ENCODE data around the gene MBOAT2. TPM values are rescaled to one million over a fixed set of nuclear protein-coding genes. Genes with fewer than 3 reads are reported as not detected.
"Not testable (repeated sequence)": the region's sequence is repeated elsewhere in the genome, so short reads cannot be mapped to it uniquely, and the experiment has no call there.

The MBOAT2 gene
- total RNA-seq, 1 donor from 2014 or later = 34.9 TPM

DNA sequence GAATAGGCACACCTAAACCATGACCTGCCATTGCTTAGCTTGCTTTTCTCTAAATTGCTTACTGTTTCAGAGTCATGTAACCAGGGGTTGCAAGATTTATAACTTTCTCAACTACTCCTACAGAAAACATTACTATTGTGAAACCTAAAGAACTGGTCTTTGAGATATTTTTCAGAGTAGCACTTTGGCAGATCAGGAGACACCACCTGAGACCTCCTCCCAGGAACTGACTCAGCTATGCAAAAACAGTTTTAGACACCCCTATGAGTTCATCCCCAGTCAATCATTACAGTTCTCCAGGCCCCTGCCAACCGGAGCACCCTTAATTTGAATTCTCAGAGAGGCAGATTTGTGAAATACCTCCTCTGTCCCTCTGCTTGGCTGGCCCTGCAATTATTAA, 80.3 kb downstream of the MBOAT2 start:
- H3K4me3 ChIP-seq (ENCODE audit: low read depth, low read length) = no peak overlapping the region
- DNase-seq (ENCODE audit: low read depth) = peak; percentile 53
- TF ChIP-seq, protein P1, sequence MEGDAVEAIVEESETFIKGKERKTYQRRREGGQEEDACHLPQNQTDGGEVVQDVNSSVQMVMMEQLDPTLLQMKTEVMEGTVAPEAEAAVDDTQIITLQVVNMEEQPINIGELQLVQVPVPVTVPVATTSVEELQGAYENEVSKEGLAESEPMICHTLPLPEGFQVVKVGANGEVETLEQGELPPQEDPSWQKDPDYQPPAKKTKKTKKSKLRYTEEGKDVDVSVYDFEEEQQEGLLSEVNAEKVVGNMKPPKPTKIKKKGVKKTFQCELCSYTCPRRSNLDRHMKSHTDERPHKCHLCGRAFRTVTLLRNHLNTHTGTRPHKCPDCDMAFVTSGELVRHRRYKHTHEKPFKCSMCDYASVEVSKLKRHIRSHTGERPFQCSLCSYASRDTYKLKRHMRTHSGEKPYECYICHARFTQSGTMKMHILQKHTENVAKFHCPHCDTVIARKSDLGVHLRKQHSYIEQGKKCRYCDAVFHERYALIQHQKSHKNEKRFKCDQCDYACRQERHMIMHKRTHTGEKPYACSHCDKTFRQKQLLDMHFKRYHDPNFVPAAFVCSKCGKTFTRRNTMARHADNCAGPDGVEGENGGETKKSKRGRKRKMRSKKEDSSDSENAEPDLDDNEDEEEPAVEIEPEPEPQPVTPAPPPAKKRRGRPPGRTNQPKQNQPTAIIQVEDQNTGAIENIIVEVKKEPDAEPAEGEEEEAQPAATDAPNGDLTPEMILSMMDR (conservative IDR thresholded peaks at IDR 0.05; ENCODE audit: low read depth, low read length) = no peak

DNA sequence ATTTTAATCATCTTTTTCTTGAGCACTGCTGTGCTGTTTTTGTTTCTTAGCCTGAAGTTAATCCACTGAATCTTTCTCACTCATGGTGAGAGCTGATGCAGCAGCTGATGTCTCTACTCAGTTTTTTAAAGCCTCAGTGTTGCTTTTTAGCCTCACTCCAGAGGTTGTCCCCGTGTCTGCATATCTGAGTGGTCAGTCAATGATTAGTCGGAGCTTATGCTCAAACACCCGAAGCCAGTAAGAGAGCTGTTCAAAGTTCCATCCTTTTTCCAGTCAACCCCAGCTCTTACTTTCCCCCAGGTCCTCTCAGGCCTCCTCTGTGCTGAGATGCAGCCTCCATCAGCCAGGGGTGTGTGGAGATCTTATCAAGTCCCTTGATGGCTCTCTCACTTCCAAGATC, 81.1 kb downstream of the MBOAT2 start:
- DNase-seq (ENCODE audit: low read depth) = peak; percentile 62
- TF ChIP-seq, protein P1 (conservative IDR thresholded peaks at IDR 0.05; ENCODE audit: low read depth, low read length) = no peak
- H3K4me3 ChIP-seq (ENCODE audit: low read depth, low read length) = no peak overlapping the region

DNA sequence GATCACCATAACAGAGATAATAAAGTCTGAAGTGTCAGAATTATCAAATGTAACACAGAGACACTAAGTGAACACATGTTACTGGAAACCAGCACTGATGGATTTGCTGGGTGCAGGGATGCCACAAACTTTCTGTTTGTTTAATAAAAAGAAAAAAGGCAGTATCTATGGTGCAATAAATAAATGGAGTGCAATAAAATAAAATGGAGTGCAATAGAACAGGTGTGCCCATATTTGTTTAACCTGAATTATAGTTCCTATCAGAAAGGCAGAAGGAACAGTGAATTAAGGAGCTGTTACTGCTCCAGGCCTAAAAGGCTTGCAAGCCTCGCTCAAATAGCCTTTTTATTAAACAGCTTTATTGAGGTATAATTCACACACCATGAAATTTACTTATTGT, 85.1 kb downstream of the MBOAT2 start:
- TF ChIP-seq, protein P1 (conservative IDR thresholded peaks at IDR 0.05; ENCODE audit: low read depth, low read length) = no peak
- no peak overlapping the region for H3K4me3 ChIP-seq (ENCODE audit: low read depth, low read length)

DNA sequence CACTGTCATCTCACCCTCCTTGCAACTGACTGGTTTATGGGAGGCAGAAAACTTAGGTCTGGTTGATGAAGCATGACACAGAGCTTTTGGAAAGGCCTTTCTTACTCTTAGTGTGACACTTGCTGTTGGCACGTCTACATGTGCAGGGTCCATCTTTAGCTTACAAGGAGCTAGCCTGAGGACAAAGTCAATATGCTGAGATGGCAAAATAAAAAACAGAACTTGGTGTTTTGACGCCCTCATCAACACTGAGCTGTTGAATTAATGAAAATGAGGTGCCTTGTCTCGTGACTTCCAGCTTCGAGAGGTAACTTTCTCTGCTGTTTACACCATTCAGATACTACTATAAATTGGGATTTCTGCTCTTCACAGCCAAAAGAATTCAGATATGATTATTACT, 87.5 kb downstream of the MBOAT2 start:
- DNase-seq (ENCODE audit: low read depth) = no peak
- TF ChIP-seq, protein P1 (conservative IDR thresholded peaks at IDR 0.05; ENCODE audit: low read depth, low read length) = no peak
- H3K4me3 ChIP-seq (ENCODE audit: low read depth, low read length) = no peak overlapping the region

More for the DNA sequence above, 85.1 kb downstream of the MBOAT2 start:
- no peak for DNase-seq (ENCODE audit: low read depth)

DNA sequence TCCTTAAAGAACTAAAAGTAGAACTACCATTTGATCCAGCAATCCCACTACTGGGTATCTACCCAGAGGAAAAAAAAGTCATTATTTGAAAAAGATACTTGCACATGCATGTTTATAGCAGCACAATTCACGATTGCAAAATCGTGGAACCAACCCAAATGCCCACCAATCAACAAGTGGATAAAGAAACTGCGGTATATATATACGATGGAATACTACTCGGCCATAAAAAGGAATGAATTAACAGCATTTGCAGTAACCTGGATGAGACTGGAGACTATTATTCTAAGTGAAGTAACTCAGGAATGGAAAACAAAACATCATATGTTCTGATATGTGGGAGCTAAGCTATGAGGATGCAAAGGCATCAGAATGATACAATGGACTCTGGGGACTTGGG, 89.7 kb downstream of the MBOAT2 start:
- DNase-seq (ENCODE audit: low read depth); H3K4me3 ChIP-seq (ENCODE audit: low read depth, low read length): not testable (repeated sequence)

DNA sequence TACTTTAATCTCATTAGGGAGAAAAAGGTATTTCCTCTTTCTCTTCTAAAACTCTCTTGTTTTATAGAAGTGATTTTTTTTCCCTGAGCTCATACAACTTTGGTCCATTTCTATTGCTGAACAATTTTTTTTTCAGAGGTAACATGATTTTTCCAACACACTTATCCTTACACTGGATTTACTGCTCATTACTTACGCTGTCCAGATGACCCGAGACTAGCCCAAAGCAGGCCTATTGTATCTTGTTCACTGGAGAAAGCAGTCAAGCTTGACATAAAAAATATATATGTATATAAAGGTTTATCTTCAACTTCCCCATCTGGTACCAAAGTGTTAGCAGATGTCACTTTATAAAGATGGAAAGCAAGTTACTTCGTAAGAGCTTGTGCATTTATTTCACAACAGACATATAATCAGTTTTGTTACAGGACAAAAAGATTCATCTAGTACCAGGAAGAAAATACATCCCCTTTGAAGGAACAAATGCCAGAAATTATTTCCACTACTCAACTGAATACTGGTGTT, 95.7 kb downstream of the MBOAT2 start:
- H3K4me3 ChIP-seq (ENCODE audit: low read depth, low read length) = no peak overlapping the region
- DNase-seq (ENCODE audit: low read depth) = no peak
- TF ChIP-seq, protein P1 (conservative IDR thresholded peaks at IDR 0.05; ENCODE audit: low read depth, low read length) = no peak

DNA sequence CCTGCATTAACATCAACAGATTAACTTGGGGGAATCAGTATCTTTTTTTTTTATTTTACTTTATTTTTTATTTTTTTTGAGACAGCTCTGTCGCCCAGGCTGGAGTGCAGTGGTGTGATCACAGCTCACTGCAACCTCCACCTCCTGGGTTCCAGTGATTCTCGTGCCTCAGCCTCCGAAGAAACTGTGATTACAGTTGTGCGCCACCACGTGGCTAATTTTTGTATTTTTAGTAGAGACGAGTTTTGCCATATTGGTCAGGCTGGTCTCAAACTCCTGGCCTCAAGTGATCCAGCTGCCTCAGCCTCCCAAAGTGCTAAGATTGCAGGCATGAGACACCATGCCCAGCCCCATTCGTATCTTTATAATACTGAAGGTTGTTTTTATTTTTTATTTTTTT, 99.6 kb downstream of the MBOAT2 start:
- H3K4me3 ChIP-seq (ENCODE audit: low read depth, low read length); DNase-seq (ENCODE audit: low read depth): not testable (repeated sequence)

DNA sequence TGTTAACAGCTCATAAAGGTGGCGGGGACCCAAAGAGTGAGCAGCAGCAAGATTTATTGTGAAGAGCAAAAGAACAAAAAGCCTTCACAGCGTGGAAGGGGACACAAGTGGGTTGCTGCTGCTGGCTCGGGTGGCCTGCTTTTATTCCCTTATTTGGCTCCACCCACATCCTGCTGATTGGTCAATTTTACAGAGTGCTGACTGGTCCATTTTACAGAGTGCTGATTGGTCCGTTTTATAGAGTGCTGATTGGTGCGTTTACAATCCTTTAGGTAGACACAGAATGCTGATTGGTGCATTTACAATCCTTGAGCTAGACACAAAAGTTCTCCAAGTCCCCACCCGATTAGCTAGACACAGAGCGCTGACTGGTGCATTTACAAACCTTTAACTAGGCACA, 100.7 kb downstream of the MBOAT2 start:
- not testable (repeated sequence) for DNase-seq (ENCODE audit: low read depth)

DNA sequence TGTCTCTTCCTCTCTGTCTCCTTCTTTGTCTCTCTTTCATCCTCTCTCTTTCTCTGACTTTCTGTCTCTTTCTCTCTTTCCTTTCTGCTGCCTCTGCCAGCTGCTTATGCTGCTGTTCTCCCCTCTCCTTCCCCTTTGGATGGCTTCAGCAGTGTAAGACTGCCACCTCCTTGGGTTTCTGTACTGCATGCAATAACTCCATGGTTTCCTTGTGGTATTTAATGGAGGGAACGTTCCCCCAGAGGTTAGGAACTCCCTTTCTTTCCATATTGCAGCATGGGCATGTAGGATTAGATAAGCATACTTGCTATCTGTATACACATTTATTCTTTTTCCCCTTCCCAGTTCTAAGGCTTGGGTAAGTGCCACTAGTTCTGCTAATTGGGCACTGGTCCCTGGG, 106.3 kb downstream of the MBOAT2 start:
- DNase-seq (ENCODE audit: low read depth); H3K4me3 ChIP-seq (ENCODE audit: low read depth, low read length): not testable (repeated sequence)

More for the DNA sequence above, 100.7 kb downstream of the MBOAT2 start:
- H3K4me3 ChIP-seq (ENCODE audit: low read depth, low read length) = not testable (repeated sequence)

DNA sequence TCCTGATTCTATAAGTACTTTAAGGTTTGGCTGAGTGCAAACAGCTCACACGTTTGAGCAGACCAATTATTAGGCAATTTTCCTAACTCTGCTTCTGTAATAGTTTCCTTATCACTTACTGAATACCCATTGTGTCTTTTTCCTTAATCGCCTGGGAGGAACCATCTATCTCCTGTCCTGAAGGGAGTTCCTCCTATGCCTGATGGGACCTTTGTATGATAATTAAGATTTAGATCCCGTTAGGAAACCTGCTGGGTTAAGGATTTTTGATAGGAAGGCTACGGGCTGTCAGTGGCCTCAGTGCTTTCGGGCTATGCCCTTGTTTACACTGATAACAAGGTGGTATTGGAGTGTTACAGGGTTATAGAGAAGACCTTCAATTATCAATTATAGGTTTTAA, 106.8 kb downstream of the MBOAT2 start:
- DNase-seq (ENCODE audit: low read depth); H3K4me3 ChIP-seq (ENCODE audit: low read depth, low read length): not testable (repeated sequence)

DNA sequence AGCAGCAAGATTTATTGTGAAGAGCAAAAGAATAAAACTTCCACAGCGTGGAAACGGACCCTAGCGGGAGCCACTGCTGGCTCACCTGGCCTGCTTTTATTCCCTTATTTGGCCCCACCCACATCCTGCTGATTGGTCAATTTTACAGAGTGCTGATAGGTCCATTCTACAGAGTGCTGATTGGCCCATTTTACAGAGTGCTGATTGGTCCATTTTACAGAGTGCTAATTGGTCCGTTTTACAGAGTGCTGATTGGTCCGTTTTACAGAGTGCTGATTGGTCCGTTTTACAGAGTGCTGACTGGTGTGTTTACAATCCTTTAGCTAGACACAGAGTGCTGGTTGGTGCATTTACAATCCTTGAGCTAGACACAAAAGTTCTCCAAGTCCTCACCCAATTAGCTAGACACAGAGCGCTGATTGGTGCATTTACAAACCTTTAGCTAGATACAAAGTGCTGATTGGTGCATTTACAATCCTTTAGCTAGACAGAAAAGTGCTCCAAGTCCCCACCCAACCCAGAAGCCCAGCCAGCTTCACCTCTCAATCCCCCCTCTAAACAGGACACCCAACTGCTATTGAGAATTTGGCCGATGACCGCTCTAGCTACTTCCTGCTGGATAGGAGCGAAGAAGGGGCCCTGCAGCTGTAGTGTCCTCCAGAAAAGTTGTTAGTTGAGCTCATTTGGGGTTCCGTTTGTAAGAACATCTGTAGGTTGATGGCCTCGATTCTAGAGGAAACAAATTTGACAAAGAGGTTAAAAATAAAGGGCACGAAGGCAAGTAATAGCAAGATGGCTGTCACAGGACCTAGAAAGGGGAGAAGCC, 108.2 kb downstream of the MBOAT2 start:
- DNase-seq (ENCODE audit: low read depth); H3K4me3 ChIP-seq (ENCODE audit: low read depth, low read length): not testable (repeated sequence)
